ENCODE measurements around the gene ZBTB45. TPM values are rescaled to one million over a fixed set of nuclear protein-coding genes. Genes with fewer than 3 reads are reported as not detected.

ZBTB45 gene
- total RNA-seq, 1 experiment from 2014 or later: 12.0 TPM

DNA sequence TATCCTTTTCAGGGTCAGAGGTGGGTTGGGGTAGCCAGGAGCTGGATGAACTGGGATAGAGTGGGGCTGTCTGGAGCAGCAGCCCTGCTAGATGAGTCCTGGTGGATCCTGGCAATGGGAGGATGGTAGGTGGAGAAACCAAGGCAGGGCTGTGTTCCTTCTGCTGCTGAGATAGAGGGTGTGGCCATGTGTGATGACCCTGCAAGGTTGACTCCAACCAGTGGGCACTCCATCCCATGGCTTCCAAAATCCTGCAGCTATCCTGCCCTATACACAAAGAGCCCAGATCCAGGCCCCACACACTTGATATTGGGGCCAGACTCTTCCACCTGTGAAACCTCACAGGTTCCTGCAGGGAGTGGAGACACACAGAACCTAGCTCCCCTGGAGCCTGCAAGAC is 45.8 kb downstream of the ZBTB45 start:
- H3K4me1 ChIP-seq (ENCODE audit: control insufficient read depth in 1 of 2, insufficient read depth in 2 of 2, low read length in 2 of 2): peaks cover 13 to 25% of the 10 kb centered on the region in 2 experiments
- H3K36me3 ChIP-seq (ENCODE audit: control insufficient read depth in 1 of 2, insufficient read depth in 2 of 2, low read length in 2 of 2): peaks cover 12 to 14% of the 10 kb centered on the region in 2 experiments; a peak in 3 of 4 replicates
- ChIA-PET CTCF (no interaction called here), POLR2A (no interaction called here), RAD21 (ENCODE audit: low non-redundant PET in 1 of 2, low total read pairs in 2 of 2, uncharacterized antibody in 2 of 2, unreplicated experiment in 2 of 2) (no interaction called here)
- BruUV-seq (replicated peaks): no TSS peak
- ATAC-seq: no peak
- H3K4me3 ChIP-seq (replicated peaks in 1 of 2; ENCODE audit: low read depth in 1 of 2, low read length in 2 of 2): no peak overlapping the region
- H3K27ac ChIP-seq (ENCODE audit: low read depth, low read length): no peak overlapping the region
- H4K20me1 ChIP-seq (ENCODE audit: insufficient read depth): no peaks in the 10 kb centered on the region
- no peak overlapping the region for H3K4me2 ChIP-seq (ENCODE audit: low read length)
- intact Hi-C loops (cut with micrococcal nuclease): no loop called here
- H3K79me2 ChIP-seq (ENCODE audit: insufficient read depth, low read length): peaks cover 8% of the 10 kb centered on the region; the same call in 1 of the 2 replicates
- no peaks in the 10 kb centered on the region for H3K9me3 ChIP-seq (ENCODE audit: control insufficient read depth in 1 of 2, insufficient read depth in 1 of 2, low read depth in 1 of 2, low read length in 2 of 2)
- no peaks in the 10 kb centered on the region for H3K27me3 ChIP-seq (ENCODE audit: insufficient read depth, low read length)
- no peaks in the 10 kb centered on the region for H3K9me2 ChIP-seq (ENCODE audit: insufficient read depth)
- no peak for DNase-seq (ENCODE audit: low read depth, low spot score)
- no peak overlapping the region for H2AFZ ChIP-seq (ENCODE audit: low read depth, low read length, poor library complexity, severe bottlenecking)
- H3K9ac ChIP-seq (ENCODE audit: low read length): no peak overlapping the region
- TF ChIP-seq JUND (IDR thresholded peaks at IDR 0.05) (no peak), ZNF274 (IDR thresholded peaks at IDR 0.05; ENCODE audit: low read depth, low read length) (no peak), ZFX (IDR thresholded peaks at IDR 0.05) (no peak), YY1 (IDR thresholded peaks at IDR 0.05; ENCODE audit: extremely low read depth, insufficient replicate concordance, low read depth, low read length) (no peak), POLR2AphosphoS5 (IDR thresholded peaks at IDR 0.05; ENCODE audit: low read depth, low read length) (peak; percentile 13; the same call in 1 of the 2 replicates), EGR1 (IDR thresholded peaks at IDR 0.05; ENCODE audit: low read depth) (no peak), FOSL1 (IDR thresholded peaks at IDR 0.05; ENCODE audit: low read depth) (no peak)
- TF ChIP-seq, protein P1, sequence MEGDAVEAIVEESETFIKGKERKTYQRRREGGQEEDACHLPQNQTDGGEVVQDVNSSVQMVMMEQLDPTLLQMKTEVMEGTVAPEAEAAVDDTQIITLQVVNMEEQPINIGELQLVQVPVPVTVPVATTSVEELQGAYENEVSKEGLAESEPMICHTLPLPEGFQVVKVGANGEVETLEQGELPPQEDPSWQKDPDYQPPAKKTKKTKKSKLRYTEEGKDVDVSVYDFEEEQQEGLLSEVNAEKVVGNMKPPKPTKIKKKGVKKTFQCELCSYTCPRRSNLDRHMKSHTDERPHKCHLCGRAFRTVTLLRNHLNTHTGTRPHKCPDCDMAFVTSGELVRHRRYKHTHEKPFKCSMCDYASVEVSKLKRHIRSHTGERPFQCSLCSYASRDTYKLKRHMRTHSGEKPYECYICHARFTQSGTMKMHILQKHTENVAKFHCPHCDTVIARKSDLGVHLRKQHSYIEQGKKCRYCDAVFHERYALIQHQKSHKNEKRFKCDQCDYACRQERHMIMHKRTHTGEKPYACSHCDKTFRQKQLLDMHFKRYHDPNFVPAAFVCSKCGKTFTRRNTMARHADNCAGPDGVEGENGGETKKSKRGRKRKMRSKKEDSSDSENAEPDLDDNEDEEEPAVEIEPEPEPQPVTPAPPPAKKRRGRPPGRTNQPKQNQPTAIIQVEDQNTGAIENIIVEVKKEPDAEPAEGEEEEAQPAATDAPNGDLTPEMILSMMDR (IDR thresholded peaks at IDR 0.05 in 2 of 3, conservative IDR thresholded peaks at IDR 0.05 in 1 of 3; ENCODE audit: borderline replicate concordance in 1 of 3, insufficient read depth in 1 of 3, low read depth in 2 of 3, low read length in 2 of 3): no peak

DNA sequence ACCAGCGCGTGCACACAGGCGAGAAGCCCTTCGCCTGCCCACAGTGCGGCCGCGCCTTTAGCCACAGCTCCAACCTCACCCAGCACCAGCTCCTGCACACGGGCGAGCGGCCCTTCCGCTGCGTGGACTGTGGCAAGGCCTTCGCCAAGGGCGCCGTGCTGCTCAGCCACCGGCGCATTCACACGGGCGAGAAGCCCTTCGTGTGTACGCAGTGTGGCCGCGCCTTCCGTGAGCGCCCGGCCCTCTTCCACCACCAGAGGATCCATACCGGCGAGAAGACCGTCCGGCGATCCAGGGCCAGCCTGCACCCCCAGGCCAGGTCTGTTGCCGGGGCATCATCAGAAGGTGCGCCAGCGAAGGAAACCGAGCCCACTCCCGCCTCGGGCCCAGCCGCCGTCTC is 47.9 kb downstream of the ZBTB45 start:
- no peak overlapping the region for H3K4me3 ChIP-seq (replicated peaks in 1 of 2; ENCODE audit: low read depth in 1 of 2, low read length in 2 of 2)
- CTCF ChIA-PET: no interaction called here
- no peak for ATAC-seq
- no peaks in the 10 kb centered on the region for H3K9me3 ChIP-seq (ENCODE audit: control insufficient read depth in 1 of 2, insufficient read depth in 1 of 2, low read depth in 1 of 2, low read length in 2 of 2)
- BruUV-seq (replicated peaks): no TSS peak
- H3K27me3 ChIP-seq (ENCODE audit: insufficient read depth, low read length): no peaks in the 10 kb centered on the region
- no peak overlapping the region for H3K27ac ChIP-seq (ENCODE audit: low read depth, low read length)
- POLR2A ChIA-PET: no interaction called here
- no peak for DNase-seq (ENCODE audit: low read depth, low spot score)
- no peak overlapping the region for H3K9ac ChIP-seq (ENCODE audit: low read length)
- intact Hi-C loops (cut with micrococcal nuclease): no loop called here
- H3K4me2 ChIP-seq (ENCODE audit: low read length): no peak overlapping the region
- RAD21 ChIA-PET (ENCODE audit: low non-redundant PET in 1 of 2, low total read pairs in 2 of 2, uncharacterized antibody in 2 of 2, unreplicated experiment in 2 of 2): no interaction called here
- no peaks in the 10 kb centered on the region for H3K9me2 ChIP-seq (ENCODE audit: insufficient read depth)
- peaks cover 8 to 27% of the 10 kb centered on the region in 2 experiments for H3K4me1 ChIP-seq (ENCODE audit: control insufficient read depth in 1 of 2, insufficient read depth in 2 of 2, low read length in 2 of 2)
- H3K79me2 ChIP-seq (ENCODE audit: insufficient read depth, low read length): peaks cover 16% of the 10 kb centered on the region; the same call in 1 of the 2 replicates
- H2AFZ ChIP-seq (ENCODE audit: low read depth, low read length, poor library complexity, severe bottlenecking): no peak overlapping the region
- H3K36me3 ChIP-seq (ENCODE audit: control insufficient read depth in 1 of 2, insufficient read depth in 2 of 2, low read length in 2 of 2): peaks cover 12 to 14% of the 10 kb centered on the region in 2 experiments; a peak in 3 of 4 replicates
- H4K20me1 ChIP-seq (ENCODE audit: insufficient read depth): no peaks in the 10 kb centered on the region
- no peak for TF ChIP-seq CBX3 (IDR thresholded peaks at IDR 0.05; ENCODE audit: low read depth)
- TF ChIP-seq, protein P1 (IDR thresholded peaks at IDR 0.05 in 2 of 3, conservative IDR thresholded peaks at IDR 0.05 in 1 of 3; ENCODE audit: borderline replicate concordance in 1 of 3, insufficient read depth in 1 of 3, low read depth in 2 of 3, low read length in 2 of 3): no peak
- no peak for TF ChIP-seq JUND (IDR thresholded peaks at IDR 0.05)
- no peak for TF ChIP-seq POLR2A (IDR thresholded peaks at IDR 0.05; ENCODE audit: borderline replicate concordance, extremely low read depth, insufficient read depth, insufficient read length)
- TF ChIP-seq SRF (IDR thresholded peaks at IDR 0.05; ENCODE audit: low read depth): no peak
- no peak for TF ChIP-seq SP1 (IDR thresholded peaks at IDR 0.05; ENCODE audit: low read depth)
- TF ChIP-seq, protein P2, sequence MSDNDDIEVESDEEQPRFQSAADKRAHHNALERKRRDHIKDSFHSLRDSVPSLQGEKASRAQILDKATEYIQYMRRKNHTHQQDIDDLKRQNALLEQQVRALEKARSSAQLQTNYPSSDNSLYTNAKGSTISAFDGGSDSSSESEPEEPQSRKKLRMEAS (IDR thresholded peaks at IDR 0.05): no peak
- TF ChIP-seq CEBPB (IDR thresholded peaks at IDR 0.05; ENCODE audit: low read depth): no peak
- TF ChIP-seq, protein P3, sequence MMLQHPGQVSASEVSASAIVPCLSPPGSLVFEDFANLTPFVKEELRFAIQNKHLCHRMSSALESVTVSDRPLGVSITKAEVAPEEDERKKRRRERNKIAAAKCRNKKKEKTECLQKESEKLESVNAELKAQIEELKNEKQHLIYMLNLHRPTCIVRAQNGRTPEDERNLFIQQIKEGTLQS (IDR thresholded peaks at IDR 0.05): no peak
- no peak for TF ChIP-seq RAD21 (IDR thresholded peaks at IDR 0.05; ENCODE audit: low read depth)
- TF ChIP-seq EZH2phosphoT487 (IDR thresholded peaks at IDR 0.05; ENCODE audit: borderline replicate concordance): no peak
- TF ChIP-seq TCF7L2 (IDR thresholded peaks at IDR 0.05; ENCODE audit: borderline replicate concordance, extremely low read depth, insufficient read depth, insufficient read length): no peak
- TF ChIP-seq EZH2 (IDR thresholded peaks at IDR 0.05): no peak
